D341Med (cell line): Measurements from ENCODE around the gene MAGI3.
A peak's percentile ranks its signal among the peaks of the same experiment; 100 is the strongest.

ENCODE experiments used
- DNase-seq: peaks from one replicate; pipeline ENCODE4 v3.0.0; 2012; ENCODE audit warnings: low spot score

The MAGI3 gene

DNA sequence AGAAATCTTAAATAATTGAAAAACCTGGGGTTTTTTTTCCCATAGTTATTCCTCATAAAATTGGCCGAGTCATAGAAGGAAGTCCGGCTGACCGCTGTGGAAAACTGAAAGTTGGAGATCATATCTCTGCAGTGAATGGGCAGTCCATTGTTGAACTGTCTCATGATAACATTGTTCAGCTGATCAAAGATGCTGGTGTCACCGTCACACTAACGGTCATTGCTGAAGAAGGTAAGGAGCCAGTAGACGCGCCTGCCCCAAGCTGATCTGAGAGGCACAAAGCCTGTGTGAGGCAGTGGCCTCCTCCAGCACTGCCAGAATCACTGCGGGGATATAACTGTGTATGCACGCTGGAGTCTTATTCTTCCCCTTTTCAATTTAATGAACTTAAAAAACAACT lies 268.7 kb downstream of the MAGI3 start:
- DNase-seq = no peak

DNA sequence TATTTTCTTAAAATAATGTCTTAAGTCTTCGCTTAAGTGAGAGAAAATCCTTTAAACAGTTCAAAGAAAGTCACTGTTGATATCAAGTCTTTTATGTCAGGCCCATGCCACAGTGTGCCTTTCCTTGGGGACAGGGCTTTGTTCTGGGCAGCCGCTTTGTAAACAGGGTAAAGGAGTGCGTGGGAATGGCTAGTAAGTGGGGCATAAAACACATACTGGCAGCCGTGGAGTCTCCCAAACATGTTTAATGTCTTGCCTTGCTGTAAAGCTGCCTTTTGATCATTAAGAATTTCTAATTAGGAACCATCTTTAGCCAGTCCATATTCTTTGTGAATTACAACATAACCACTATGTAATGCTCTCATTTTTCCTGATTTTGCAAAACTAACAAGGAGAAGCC lies 269.2 kb downstream of the MAGI3 start:
- no peak for DNase-seq

DNA sequence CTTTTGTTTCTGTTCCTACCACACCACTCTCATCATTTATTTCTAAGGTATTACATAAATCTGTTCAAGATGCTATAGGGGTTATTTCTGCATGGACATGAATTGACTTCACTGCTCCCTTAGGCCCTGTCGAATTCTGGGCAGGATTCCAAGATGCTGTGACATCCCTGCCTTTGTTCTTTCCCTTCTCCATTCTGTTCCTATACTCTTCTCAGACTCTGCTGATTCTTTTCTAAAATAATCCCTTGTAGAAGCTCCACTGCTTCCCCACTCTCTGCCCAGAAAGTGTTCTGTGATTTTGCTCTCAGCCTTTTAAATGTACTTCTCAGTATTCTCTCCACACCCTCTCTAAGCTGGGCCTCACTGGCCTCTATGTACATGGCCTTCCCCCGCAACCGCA lies 269.8 kb downstream of the MAGI3 start:
- DNase-seq = no peak

DNA sequence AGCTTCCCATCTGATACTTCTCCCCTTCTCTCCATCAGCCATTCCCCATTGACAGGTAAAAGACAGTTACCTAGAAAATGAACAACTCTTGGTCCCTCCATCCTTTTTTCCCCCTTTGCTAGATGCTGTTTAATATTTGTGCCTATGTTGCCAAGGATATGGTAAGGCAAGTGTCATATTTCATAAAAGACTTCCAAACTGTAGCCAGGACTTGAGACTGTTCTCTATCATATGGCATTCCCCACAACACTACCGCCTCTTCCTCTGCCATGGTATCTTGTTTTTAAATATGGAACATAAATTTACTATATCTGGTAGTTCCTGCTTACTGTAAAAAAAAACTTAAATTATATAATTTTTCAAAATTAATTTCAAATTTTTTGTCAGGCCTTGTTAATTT lies 271.8 kb downstream of the MAGI3 start:
- DNase-seq = no peak

DNA sequence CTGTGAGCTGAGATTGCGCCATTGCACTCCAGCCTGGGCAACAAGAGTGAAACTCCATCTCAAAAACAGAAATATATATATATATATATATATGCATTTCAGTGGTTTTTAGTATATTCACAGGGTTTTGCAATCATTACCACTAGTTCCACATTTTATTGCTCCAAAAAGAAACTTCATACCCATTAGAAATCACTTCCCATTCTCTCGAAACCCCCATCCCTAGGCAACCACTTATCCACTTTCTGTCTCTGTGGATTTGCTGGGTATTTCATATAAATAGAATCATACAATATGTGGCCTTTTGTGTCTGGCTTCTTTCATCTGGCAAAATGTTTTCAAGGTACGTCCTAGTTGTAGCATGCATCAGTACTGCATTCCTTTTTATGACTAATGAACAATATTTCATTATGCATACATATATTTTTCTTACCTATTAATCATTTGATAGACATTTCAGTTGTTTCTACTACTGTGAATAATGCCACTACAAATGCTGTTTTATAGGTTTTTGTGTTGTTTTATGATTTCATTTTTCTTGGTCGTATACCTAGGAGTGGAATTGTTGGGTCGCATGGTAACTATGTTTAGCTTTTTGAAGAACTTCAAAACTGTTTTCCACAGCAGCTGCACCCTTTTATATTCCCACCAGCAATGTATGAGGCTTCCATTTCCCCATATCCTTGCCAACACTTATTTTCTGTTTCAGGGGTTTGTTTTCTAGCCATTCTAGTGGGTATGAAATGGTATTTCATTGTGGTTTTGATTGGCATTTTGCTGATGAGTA lies 273.0 kb downstream of the MAGI3 start:
- no peak for DNase-seq

DNA sequence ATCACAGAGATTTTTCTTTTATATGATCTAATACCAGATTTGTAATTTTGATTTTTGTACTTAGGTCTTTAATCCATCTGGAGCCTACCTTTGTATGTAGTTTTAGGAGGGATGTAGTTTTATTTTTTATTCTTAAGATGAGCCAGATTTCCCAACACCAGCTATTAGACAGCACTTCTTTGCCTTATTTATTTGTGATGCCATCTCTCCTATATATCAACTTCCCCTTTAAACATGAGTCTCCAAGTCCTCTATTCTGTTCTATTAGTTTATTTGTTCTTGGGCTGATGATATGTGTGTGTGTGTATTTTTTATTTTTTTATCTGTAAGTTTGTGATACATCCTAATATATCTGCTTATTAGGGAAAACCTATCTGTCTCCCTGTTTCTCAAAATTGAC lies 274.8 kb downstream of the MAGI3 start:
- no peak for DNase-seq

DNA sequence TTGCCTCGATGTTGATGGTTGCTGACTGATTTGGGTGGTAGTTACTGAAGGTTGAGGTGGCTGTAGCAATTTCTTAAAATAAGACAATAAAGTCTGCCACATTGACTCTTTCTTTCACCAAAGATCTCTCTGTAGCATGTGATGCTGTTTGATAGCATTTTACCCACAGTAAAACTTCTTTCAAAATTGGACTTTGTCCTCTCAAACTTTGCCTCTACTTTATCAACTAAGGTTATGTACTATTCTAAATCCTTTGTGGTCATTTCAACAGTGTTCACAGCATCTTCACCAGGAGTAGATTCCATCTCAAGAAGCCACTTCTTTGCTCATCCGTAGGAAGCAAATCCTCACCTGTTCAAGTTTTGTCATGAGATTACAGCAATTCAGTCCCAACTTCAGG lies 275.8 kb downstream of the MAGI3 start:
- DNase-seq = no peak

DNA sequence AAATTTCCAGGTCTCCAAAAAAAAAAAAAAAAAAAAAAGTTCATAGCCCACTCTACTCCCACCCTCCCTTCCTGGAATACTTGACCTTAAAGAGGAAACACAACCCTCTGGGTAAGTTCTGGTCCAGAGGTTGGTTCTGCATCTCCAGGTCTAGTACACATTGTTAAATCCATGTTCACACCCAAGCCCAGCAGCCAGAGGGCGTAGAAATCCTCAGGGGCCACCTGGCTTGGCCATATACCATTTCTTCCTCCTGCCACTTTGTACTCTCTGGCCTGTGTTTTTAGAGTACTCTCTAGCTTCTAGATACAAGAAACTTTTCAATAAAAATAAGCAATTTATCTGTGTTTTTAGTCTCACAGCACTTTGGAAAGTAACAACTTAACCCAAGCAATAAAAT lies 279.7 kb downstream of the MAGI3 start:
- DNase-seq = no peak

DNA sequence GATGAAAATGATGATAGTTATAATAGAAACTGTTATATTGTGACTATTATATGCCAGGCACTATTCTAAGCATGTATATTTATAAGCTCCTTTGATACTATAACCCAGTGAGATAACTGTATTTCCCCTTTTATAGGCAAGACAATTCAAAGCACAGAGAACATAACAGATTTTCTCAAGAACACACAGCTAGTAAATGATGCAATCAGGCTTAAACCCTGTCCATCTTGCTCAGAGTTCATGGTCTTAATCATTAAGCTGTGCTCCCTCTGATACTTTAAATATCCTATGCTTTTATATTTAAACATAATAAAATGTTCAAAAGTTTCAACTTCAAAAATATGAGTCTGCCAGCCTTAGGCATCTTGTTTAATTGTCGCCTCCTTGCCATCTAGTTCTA lies 280.3 kb downstream of the MAGI3 start:
- no peak for DNase-seq

DNA sequence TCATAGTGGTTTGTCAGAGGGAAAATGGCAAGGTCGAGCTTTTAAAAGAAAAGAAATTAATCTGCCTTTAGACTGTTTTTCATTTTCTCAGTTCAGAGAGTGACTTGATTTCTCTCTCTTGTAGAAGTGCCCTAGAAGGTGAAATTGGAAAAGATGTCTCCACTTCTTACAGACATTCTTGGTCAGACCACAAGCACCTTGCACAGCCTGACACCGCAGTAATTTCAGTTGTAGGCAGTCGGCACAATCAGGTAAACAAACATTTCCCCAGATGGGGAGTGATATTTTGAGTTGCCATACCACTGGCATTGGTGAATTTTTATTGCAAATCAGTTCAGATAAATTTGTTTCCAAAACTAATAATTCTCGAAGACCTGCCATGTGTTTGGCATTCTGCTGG lies 282.2 kb downstream of the MAGI3 start:
- DNase-seq = no peak

DNA sequence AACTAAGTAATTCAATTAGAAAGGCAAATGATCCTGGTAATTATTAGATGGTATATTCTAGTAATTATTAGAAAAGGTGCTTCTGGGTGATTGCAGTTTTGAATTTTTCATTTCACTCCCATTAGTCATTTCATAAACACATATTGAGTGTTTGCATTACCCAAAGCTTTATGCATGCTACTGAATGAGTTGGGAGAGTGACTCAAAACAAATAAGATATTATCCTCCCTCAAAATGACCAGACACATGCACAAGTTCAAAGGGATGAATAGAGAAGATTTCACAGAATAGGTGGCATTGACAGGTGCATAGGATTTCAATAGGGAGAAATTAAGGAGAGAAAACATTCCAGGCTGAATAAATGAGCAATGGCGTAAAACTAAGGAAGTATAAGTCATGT lies 284.3 kb downstream of the MAGI3 start:
- no peak for DNase-seq

DNA sequence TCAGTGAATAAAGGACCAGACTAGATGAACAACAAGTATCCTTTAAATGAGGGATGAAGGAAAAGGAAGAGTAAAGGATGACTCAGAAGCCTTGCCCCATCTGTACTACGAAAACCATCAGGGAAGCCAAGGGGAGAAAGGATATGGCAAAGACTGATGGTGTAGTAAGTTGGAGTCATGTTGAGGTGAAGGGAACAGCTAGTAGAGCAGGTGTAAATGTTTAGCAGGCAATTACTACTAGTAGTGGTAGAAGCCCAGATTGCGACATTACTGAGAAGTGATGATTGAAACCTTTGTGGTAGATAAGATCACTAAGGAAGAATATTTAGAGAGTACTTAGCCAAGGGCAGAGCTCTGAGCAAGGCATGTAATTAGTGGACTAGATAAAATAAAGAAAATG lies 285.0 kb downstream of the MAGI3 start:
- no peak for DNase-seq

DNA sequence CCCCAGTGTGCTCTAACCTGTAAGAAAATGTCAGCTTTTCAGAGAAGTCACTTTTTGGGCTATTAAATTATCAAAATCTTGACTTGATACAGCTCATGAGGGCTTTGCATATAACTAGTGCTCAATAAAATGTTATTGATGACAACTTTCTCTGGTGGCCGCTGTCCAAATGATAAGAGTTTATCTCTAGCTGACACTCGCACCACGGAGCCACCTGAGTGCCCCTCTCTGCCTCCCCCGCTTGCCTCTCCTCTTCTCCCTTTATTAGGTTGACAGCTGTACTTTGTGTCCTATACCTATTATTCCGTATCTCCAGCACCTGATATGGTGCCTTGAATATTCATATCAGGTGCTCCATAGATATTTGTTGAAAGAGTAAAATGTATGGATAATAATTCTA lies 286.2 kb downstream of the MAGI3 start:
- DNase-seq = no peak

DNA sequence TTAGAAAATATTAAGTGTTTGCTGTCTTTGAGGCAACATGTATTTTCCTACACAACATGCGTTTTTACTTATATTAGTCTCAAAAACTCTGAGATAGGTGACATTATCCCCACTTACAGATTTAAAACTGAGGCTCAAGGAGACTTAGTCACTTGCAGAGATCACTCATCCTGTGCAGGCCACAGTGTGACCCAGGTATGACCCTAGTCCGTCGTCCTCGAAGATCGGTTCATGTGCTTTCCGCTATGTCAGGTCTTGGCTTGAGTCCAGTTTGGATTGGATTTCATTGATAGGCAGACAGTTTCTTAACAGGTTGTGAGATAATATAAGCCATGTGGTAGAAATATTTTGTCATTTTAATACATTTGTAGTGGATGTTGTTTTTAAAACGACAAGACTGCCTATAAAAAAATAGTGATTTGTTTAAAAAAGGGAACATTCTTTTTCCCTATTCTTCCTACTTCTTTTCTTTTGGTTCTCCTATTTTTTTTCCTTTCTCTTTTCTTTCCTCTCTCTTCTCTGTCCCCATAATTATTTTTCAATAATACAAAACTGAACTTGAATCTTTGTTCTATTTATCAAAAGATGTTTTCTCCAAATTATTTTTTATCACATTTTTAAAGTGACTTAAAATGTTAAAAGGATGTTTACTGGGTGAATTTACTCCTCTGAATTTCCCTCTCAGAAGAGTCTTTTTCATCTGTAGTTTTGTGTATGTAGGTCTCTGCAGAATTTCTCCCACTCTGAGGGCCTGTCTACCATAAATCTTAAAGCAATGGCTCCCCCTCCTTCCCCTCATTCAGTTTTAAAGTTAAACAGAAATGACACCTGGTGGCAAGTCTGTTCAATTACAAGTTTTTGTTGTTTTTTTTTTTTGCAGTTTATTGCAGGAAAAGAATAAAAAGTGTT lies 287.2 kb downstream of the MAGI3 start:
- DNase-seq = peak; percentile 52

DNA sequence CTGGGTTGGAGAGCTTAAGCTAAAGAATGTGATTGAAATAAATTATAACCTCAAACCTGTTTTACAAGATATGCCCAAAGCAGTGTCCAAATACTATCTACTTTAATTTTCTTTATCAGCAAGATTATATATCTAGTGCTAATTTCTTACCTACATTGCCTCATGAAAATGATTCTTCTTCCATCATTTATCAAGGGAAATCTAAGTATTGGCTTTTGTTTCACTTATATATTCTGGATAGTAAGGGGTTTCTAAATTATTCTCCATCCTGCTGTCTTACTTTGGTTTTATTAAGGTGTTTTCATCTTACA lies 287.8 kb downstream of the MAGI3 start:
- no peak for DNase-seq

DNA sequence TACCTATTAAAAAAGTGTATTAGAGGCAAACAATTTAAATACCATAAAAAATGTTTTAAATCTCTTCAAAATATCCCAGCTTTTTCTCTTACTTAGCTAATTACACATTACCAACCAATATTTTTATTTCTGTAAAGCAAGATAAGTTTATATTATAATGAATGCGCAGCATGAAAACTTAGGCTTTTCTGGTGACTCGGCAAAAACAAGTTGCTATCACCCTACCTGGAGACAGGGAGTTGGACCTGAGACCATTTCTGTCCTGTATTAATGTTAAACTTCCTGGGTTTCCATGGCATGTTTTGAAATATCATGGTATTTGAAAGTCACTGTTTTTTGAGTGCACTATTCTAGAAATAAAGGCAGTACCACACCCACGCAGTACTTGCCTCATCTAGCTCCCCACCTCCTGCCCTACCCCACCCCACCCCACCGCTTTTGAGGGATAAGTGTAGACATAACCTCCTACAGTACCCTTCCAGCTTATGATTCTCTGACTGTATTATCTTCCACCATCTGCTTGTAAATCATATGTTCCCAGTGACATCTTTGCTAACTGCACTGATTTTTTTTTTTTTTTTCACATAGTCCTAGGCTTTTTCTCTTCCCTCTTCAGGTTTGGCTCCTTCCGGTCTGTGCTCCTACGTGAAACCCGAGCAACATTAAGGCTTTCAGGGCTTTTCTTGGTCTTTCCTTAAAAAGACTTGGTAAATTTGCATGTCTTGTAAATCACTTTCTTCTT lies 291.5 kb downstream of the MAGI3 start:
- DNase-seq = no peak

DNA sequence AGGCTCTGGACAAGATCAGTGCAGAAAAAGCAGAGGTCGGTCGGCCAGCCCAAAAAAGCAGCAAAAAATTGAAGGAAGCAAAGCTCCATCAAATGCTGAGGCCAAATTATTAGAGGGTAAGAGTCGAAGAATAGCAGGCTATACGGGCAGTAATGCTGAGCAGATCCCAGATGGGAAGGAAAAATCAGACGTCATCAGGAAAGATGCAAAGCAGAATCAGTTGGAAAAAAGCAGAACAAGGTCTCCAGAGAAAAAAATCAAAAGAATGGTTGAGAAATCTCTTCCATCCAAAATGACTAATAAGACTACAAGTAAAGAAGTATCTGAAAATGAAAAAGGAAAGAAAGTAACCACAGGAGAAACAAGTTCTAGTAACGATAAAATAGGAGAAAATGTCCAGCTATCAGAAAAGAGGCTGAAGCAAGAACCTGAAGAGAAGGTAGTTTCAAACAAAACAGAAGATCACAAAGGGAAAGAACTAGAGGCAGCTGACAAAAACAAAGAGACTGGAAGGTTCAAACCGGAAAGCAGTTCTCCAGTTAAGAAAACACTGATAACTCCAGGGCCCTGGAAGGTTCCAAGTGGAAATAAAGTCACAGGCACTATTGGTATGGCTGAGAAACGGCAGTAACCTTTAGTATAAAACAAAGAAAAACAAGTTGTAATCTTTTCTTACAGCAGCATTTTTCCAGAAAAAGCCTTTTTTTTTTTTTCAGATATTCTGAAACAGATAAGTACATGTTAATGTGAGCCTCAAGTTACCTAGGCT lies 293.3 kb downstream of the MAGI3 start:
- DNase-seq = no peak

DNA sequence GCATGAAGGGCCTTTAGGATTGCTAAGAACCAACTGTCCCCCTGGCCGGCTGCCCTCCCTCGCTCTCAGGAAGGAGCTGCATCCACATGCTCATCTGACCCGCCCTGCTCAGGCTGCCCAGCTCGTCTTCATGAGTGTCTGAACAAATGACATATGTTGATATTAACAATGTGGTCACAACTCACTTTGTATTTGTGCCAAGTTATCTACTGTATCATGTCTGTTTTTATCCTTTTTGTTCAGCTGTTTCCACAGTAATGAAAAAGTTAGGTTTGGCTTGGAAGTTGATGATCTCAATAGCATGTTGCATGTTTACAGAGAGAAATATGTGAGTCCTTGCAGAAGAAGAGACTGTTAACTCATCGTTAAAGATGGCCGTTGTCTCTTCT lies 293.8 kb downstream of the MAGI3 start:
- no peak for DNase-seq

DNA sequence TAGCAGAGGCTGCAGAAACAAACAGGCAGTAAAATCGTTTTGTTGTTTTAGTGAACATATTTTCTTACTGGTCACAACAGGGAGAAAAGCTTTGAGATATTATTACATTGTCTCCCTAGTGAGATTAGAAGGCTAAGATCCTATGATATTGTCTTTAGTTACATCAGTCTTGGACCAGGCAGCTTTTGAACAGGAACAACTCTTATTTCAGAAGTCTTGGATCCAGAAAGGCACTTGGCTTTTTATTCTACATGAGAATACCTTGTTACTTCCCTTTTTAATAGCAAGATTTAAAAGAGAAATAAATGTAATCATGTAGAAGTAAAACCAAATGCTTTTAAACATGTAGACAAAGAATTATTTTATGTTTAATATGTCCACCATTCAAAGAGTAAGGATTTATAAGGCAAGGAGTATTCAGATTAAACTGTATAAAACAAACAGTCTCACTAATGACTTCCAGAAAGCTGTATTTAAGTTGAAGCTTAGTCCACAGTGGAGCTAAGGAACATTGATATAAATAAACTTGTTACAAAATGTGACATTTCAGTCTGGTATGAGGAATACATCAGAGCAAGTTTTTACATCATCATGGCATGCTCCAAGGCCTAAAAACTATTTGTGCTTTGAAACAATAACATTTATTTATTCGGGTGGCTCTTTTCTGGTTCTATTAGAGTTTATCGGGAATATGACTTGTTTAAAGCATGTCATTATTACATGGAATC lies 296.7 kb downstream of the MAGI3 start:
- no peak for DNase-seq

DNA sequence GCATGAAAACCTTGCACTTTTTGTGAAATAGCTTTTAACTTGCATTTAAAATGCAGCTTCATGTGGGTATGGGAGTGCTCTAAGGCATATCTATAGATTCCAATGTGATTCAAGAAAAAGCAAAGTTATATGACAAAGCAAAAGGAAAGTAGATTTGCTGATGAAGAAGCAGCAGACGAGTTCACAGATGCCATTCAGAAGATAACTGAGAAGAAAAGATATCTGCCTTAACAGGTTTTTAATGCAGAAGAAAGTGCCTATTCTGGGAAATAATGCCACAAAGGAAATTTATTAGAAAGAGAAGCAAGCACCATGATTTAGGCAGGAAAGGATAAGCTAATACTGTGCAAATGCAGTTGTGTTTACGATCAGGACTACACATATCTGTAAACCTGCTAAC lies 300.9 kb downstream of the MAGI3 start:
- no peak for DNase-seq

DNA sequence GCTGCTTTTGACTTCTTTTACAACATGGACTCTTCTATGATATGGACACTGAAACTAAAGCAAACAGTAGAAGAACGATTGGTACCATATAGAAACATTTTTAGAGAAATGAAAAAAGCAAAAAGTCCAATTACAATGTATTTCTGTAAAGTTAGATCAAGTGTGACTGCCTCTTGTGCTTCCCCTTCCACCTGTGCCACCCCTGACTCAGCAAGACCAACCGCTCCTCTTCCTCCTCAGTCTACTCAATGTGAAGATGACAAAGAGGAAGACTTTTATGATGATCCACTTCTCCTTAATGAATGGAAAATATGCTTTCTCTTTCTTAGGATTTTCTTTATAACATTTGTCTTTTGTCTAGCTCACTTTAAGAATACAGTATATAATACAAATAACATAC lies 302.0 kb downstream of the MAGI3 start:
- DNase-seq = no peak
